Spleen (tissue), 11 donors: ENCODE measurements around the gene ACSM6. TPM values are rescaled to one million over a fixed set of nuclear protein-coding genes. Genes with fewer than 3 reads are reported as not detected.
"Not testable (repeated sequence)": the region's sequence is repeated elsewhere in the genome, so short reads cannot be mapped to it uniquely, and the experiment has no call there.

ENCODE experiments used
- DNase-seq: peaks from one replicate; pipeline ENCODE4 v3.0.0-alpha.2; 2020
- H3K27ac ChIP-seq, 8 donors: fragments of 200-600 bp; sonication (generic) in 7 of 8; 1 replicate in 4 of 8; 2 replicates in 4 of 8; pipeline versions ENCODE4 v1.5.0 to v1.8.0; 2016 to 2021; ENCODE audit warnings: inconsistent platforms in 4 of 8, mild to moderate bottlenecking in 4 of 8, moderate library complexity in 1 of 8
- H3K27me3 ChIP-seq, 7 donors: fragments of 200-600 bp; sonication (generic) in 6 of 7; replicated peaks in 1 of 7; 1 replicate in 4 of 7; 2 replicates in 3 of 7; pipeline versions ENCODE4 v1.5.0 to v1.8.0; 2016 to 2021; ENCODE audit warnings: inconsistent platforms in 3 of 7, mild to moderate bottlenecking in 1 of 7
- H3K36me3 ChIP-seq, 6 donors: fragments of 200-600 bp; sonication (generic) in 5 of 6; 1 replicate in 4 of 6; 2 replicates in 2 of 6; pipeline versions ENCODE4 v1.5.0 to v1.8.0; 2016 to 2021; ENCODE audit warnings: inconsistent platforms in 2 of 6
- H3K4me1 ChIP-seq, 6 donors: fragments of 200-600 bp; sonication (generic) in 5 of 6; 1 replicate in 3 of 6; 2 replicates in 3 of 6; pipeline versions ENCODE4 v1.5.0 to v1.8.0; 2016 to 2021; ENCODE audit warnings: inconsistent platforms in 3 of 6
- H3K4me3 ChIP-seq, 8 donors: fragments of 200-600 bp; sonication (generic) in 7 of 8; 1 replicate in 4 of 8; 2 replicates in 4 of 8; pipeline versions ENCODE4 v1.5.0 to v1.8.0; 2016 to 2021; ENCODE audit warnings: inconsistent platforms in 4 of 8, mild to moderate bottlenecking in 4 of 8, moderate library complexity in 2 of 8
- H3K9me3 ChIP-seq, 8 donors: fragments of 200-600 bp; sonication (generic) in 7 of 8; 1 replicate in 4 of 8; 2 replicates in 4 of 8; pipeline versions ENCODE4 v1.5.0 to v1.8.0; 2016 to 2021; ENCODE audit warnings: inconsistent platforms in 4 of 8
- CTCF ChIP-seq, 11 experiments: fragments of 200-600 bp in 7 of 11; fragments of 450-650 bp in 4 of 11; sonication (generic) in 4 of 11; IDR thresholded peaks in 8 of 11; conservative IDR thresholded peaks in 3 of 11; 1 replicate in 7 of 11; 2 replicates in 4 of 11; pipeline versions ENCODE4 v1.4.0 to v1.8.0; 2016 to 2021; ENCODE audit warnings: antibody characterized with exemption in 11 of 11, inconsistent platforms in 4 of 11, mild to moderate bottlenecking in 1 of 11
- POLR2A ChIP-seq, 3 donors: fragments of 450-650 bp; IDR thresholded peaks; one replicate each; pipeline ENCODE4 v1.5.1; 2017; ENCODE audit warnings: antibody characterized with exemption in 3 of 3, mild to moderate bottlenecking in 1 of 3
- POLR2AphosphoS5 ChIP-seq, 3 donors: sonication (generic); formaldehyde crosslinking; IDR thresholded peaks; one replicate each; pipeline ENCODE4 v1.5.1; 2017; ENCODE audit warnings: antibody characterized with exemption in 3 of 3
- WGBS, 5 donors: extraction: QIAGEN DNeasy Blood & Tissue Kit in 3 of 5; methylation state at CpG; one replicate each; pipeline versions ENCODE4 v1.1.5 to v1.1.7; 2013 to 2018; 5-methylcytosine and 5-hydroxymethylcytosine counted together
- intact Hi-C: fragments of 100-400 bp; cut with DNase I; formaldehyde crosslinking; loops from one replicate; pipeline ENCODE4 v1.15.0; 2023; ENCODE audit warnings: low total_unique reads
- polyA plus RNA-seq, 3 donors: library from polyadenylated mRNA; stranded (reverse); fragments of 200-250 nt; gene quantifications; one replicate each; pipeline ENCODE4 v1.2.1, GENCODE V29; 2013
- total RNA-seq, 7 donors: library from RNA; depleted of rRNA in 3 of 7; stranded (reverse); fragments of >200 nt in 3 of 7; fragmentation: NEBNext Ultra II Directional in 4 of 7; extraction: Animal tissue kit (Norgen Biotek cat#: 25700) in 4 of 7; gene quantifications; one replicate each; pipeline versions ENCODE4 v1.1.0 to v1.2.1, GENCODE V29; 2016 to 2021
- donor health status: healthy with polysubstance abuse.
- donor health status: DM: no; HTN: no; CAD: no; lungs with moderate emphysema.
- donor health status: DM: no; HTN: no; CAD: no.
- donor health status: Bipolar disorder and iron deficiency.
- donor health status: healthy.
- donor health status: DM: no; HTN: no; CAD: no.
- donor health status: DM: yes; HTN: yes; CAD: no.

Gene ACSM6
- total and polyA plus RNA-seq, 10 donors, result not detected

- TF ChIP-seq CTCF (IDR thresholded peaks at IDR 0.05 in 8 of 11, conservative IDR thresholded peaks at IDR 0.05 in 3 of 11) (no peak), POLR2A (IDR thresholded peaks at IDR 0.05) (no peak), POLR2AphosphoS5 (IDR thresholded peaks at IDR 0.05) (no peak)
- peaks cover 0 to 11% (median 5%) of the 10 kb centered on the region in 6 donors for H3K4me1 ChIP-seq
- no peaks in the 10 kb centered on the region for H3K36me3 ChIP-seq
- H3K27me3 ChIP-seq, result peaks cover 0 to 9% (median 0%) of the 10 kb centered on the region in 7 donors
- H3K9me3 ChIP-seq, result no peaks in the 10 kb centered on the region
- intact Hi-C loops, result loop anchor here (10.0 kb wide), 1 partner anchor 176 kb away; no protein-coding TSS in a partner anchor
- DNase-seq, result no peak
- no peak overlapping the region for H3K27ac ChIP-seq
- no peak overlapping the region for H3K4me3 ChIP-seq
Measured at GRCh38 chr10:95188593-95188992, 5.4 kb upstream of the ACSM6 start.

- 65 to 86% (median 78%) methylated on average over 3 of the region's 3 CpGs for WGBS, 5 donors
- H3K4me1 ChIP-seq, result no peaks in the 10 kb centered on the region
- TF ChIP-seq CTCF (IDR thresholded peaks at IDR 0.05 in 8 of 11, conservative IDR thresholded peaks at IDR 0.05 in 3 of 11) (no peak), POLR2AphosphoS5 (IDR thresholded peaks at IDR 0.05) (no peak), POLR2A (IDR thresholded peaks at IDR 0.05) (no peak)
- H3K9me3 ChIP-seq, result no peaks in the 10 kb centered on the region
- H3K36me3 ChIP-seq, result no peaks in the 10 kb centered on the region
- no peak for DNase-seq
- no peak overlapping the region for H3K4me3 ChIP-seq
- no peak overlapping the region for H3K27ac ChIP-seq
- intact Hi-C loops, result no loop called here
- no peaks in the 10 kb centered on the region for H3K27me3 ChIP-seq
Measured at GRCh38 chr10:95196046-95196445, 2.0 kb downstream of the ACSM6 start.

- intact Hi-C loops, result no loop called here
- WGBS, 5 donors, result 88 to 100% (median 91%) methylated on average over 4 of the region's 4 CpGs
Measured at GRCh38 chr10:95201736-95202135, 7.7 kb downstream of the ACSM6 start.

GRCh38 chr10:95202865-95203264 is 8.8 kb downstream of the ACSM6 start:
- WGBS, 5 donors, result 75 to 98% (median 83%) methylated on average over 5 of the region's 5 CpGs

More at GRCh38 chr10:95201736-95202135, 7.7 kb downstream of the ACSM6 start:
- H3K9me3 ChIP-seq, result no peaks in the 10 kb centered on the region
- DNase-seq, result no peak
- no peaks in the 10 kb centered on the region for H3K36me3 ChIP-seq
- H3K27me3 ChIP-seq, result no peaks in the 10 kb centered on the region
- TF ChIP-seq CTCF (IDR thresholded peaks at IDR 0.05 in 8 of 11, conservative IDR thresholded peaks at IDR 0.05 in 3 of 11) (no peak), POLR2AphosphoS5 (IDR thresholded peaks at IDR 0.05) (no peak), POLR2A (IDR thresholded peaks at IDR 0.05) (no peak)
- no peak overlapping the region for H3K4me3 ChIP-seq
- no peaks in the 10 kb centered on the region for H3K4me1 ChIP-seq
- no peak overlapping the region for H3K27ac ChIP-seq

More at GRCh38 chr10:95202865-95203264, 8.8 kb downstream of the ACSM6 start:
- H3K4me1 ChIP-seq, H3K9me3 ChIP-seq, intact Hi-C loops, H3K27ac ChIP-seq, H3K36me3 ChIP-seq, H3K27me3 ChIP-seq, DNase-seq, H3K4me3 ChIP-seq: not testable (repeated sequence)
